GM23338 (cell line): ENCODE results near the gene EVC2. TPM values are rescaled to one million over a fixed set of nuclear protein-coding genes. Genes with fewer than 3 reads are reported as not detected.

ENCODE experiments used
- ATAC-seq: fragments of 200-7000 bp; cut with Tn5 transposase; 3 replicates; pipeline ENCODE4 v1.9.1; 2020
- DNase-seq: peaks from one replicate; pipeline ENCODE4 v3.0.0-alpha.2; 2015; ENCODE audit warnings: low spot score
- H2AFZ ChIP-seq: fragments of 200-600 bp; sonication (generic); 2 replicates; pipeline ENCODE4 v1.8.0; 2016; ENCODE audit warnings: antibody characterized with exemption, mild to moderate bottlenecking, moderate library complexity
- H3F3A ChIP-seq: fragments of 200-600 bp; sonication (generic); replicated peaks from 2 replicates; pipeline ENCODE4 v1.8.0; 2017; ENCODE audit warnings: antibody characterized with exemption, mixed run types, low read depth
- H3K27ac ChIP-seq: fragments of 200-600 bp; sonication (generic); 2 replicates; pipeline ENCODE4 v1.6.1; 2016; ENCODE audit warnings: low read depth
- H3K27me3 ChIP-seq: fragments of 200-600 bp; sonication (generic); 2 replicates; pipeline ENCODE4 v1.8.0; 2016; ENCODE audit warnings: mild to moderate bottlenecking, mixed run types, moderate library complexity; ENCODE audit not compliant: insufficient read depth
- H3K36me3 ChIP-seq: fragments of 200-600 bp; sonication (generic); 2 replicates; pipeline ENCODE4 v1.8.0; 2016; ENCODE audit warnings: mild to moderate bottlenecking; ENCODE audit not compliant: insufficient read depth
- H3K4me1 ChIP-seq: fragments of 200-600 bp; sonication (generic); 2 replicates; pipeline ENCODE4 v1.8.0; 2016; ENCODE audit warnings: mild to moderate bottlenecking, moderate library complexity; ENCODE audit not compliant: insufficient read depth
- H3K4me2 ChIP-seq: fragments of 200-600 bp; sonication (generic); 2 replicates; pipeline ENCODE4 v1.7.1; 2017; ENCODE audit warnings: mixed run types
- H3K4me3 ChIP-seq: fragments of 200-600 bp; sonication (generic); 2 replicates; pipeline ENCODE4 v1.6.1; 2016; ENCODE audit warnings: mixed run types
- H3K79me2 ChIP-seq: fragments of 200-600 bp; sonication (generic); replicated peaks from 2 replicates; pipeline ENCODE4 v1.8.0; 2017; ENCODE audit warnings: mild to moderate bottlenecking; ENCODE audit not compliant: insufficient read depth
- H3K9me2 ChIP-seq: fragments of 200-600 bp; sonication (generic); 2 replicates; pipeline ENCODE4 v1.8.0; 2017; ENCODE audit not compliant: insufficient read depth
- H4K20me1 ChIP-seq: fragments of 200-600 bp; sonication (generic); replicated peaks from 2 replicates; pipeline ENCODE4 v1.8.0; 2017; ENCODE audit warnings: mild to moderate bottlenecking; ENCODE audit not compliant: insufficient read depth
- H3K27ac Mint-ChIP-seq: 2 replicates; pipeline ENCODE4 v1.8.0; 2020; ENCODE audit warnings: inconsistent platforms, mild to moderate bottlenecking, moderate library complexity, mixed read lengths
- H3K27me3 Mint-ChIP-seq: 3 replicates; pipeline ENCODE4 v1.8.0; 2022; ENCODE audit warnings: low read depth, mild to moderate bottlenecking, moderate library complexity, mixed read lengths, inconsistent platforms; ENCODE audit not compliant: insufficient read depth, poor library complexity
- H3K36me3 Mint-ChIP-seq: 3 replicates; pipeline ENCODE4 v1.8.0; 2021; ENCODE audit warnings: low read depth, mild to moderate bottlenecking, inconsistent platforms, moderate library complexity, mixed read lengths
- H3K4me1 Mint-ChIP-seq: 3 replicates; pipeline ENCODE4 v1.8.0; 2020; ENCODE audit warnings: mild to moderate bottlenecking, inconsistent platforms, mixed read lengths
- H3K4me3 Mint-ChIP-seq: 3 replicates; pipeline ENCODE4 v1.8.0; 2021; ENCODE audit warnings: moderate library complexity, mild to moderate bottlenecking, inconsistent platforms, mixed read lengths
- H3K9me3 Mint-ChIP-seq: 3 replicates; pipeline ENCODE4 v1.8.0; 2020; ENCODE audit warnings: moderate library complexity, mild to moderate bottlenecking, inconsistent platforms, mixed read lengths
- CTCF ChIP-seq, 2 experiments: fragments of 200-600 bp in 1 of 2; sonication (generic) in 1 of 2; conservative IDR thresholded peaks; 2 replicates each; pipeline versions ENCODE4 v1.5.1 to v1.6.1; 2016 to 2017; ENCODE audit warnings: antibody characterized with exemption in 2 of 2, low read depth in 2 of 2, mild to moderate bottlenecking in 2 of 2, moderate library complexity in 1 of 2
- ETS1 ChIP-seq: IDR thresholded peaks from 2 replicates; pipeline ENCODE4 v1.6.1; 2016; ENCODE audit warnings: antibody characterized with exemption
- EZH2 ChIP-seq: fragments of 200-600 bp; sonication (generic); IDR thresholded peaks from one replicate; pipeline ENCODE4 v1.8.0; 2017; ENCODE audit warnings: antibody characterized with exemption, mild to moderate bottlenecking, low read depth; ENCODE audit not compliant: unreplicated experiment
- EZH2phosphoT487 ChIP-seq: fragments of 200-600 bp; sonication (generic); IDR thresholded peaks from one replicate; pipeline ENCODE4 v1.8.1; 2018; ENCODE audit warnings: antibody characterized with exemption; ENCODE audit not compliant: unreplicated experiment
- JUNB ChIP-seq: IDR thresholded peaks from one replicate; pipeline ENCODE4 v1.6.1; 2016; ENCODE audit warnings: antibody characterized with exemption; ENCODE audit not compliant: unreplicated experiment
- NANOG ChIP-seq: IDR thresholded peaks from 2 replicates; pipeline ENCODE4 v1.6.1; 2016; ENCODE audit warnings: antibody characterized with exemption, borderline replicate concordance
- POLR2AphosphoS5 ChIP-seq: IDR thresholded peaks from 2 replicates; pipeline ENCODE4 v1.6.1; 2016; ENCODE audit warnings: antibody characterized with exemption, low read depth
- REST ChIP-seq: IDR thresholded peaks from one replicate; pipeline ENCODE4 v1.6.1; 2018; ENCODE audit warnings: antibody characterized with exemption; ENCODE audit not compliant: unreplicated experiment
- STAT1 ChIP-seq: IDR thresholded peaks from one replicate; pipeline ENCODE4 v1.6.1; 2016; ENCODE audit warnings: antibody characterized with exemption; ENCODE audit not compliant: unreplicated experiment
- ZNF114 ChIP-seq: fragments of 250-450 bp; sonication (Bioruptor Pico); IDR thresholded peaks from 2 replicates; pipeline ENCODE4 v1.5.0; 2020; ENCODE audit warnings: mild to moderate bottlenecking, moderate library complexity
- ZNF331 ChIP-seq: fragments of 250-450 bp; sonication (Bioruptor Pico); IDR thresholded peaks from 2 replicates; pipeline ENCODE4 v1.5.0; 2020; ENCODE audit warnings: low read depth, mild to moderate bottlenecking, moderate library complexity
- ZNF462 ChIP-seq: fragments of 250-450 bp; sonication (Bioruptor Pico); IDR thresholded peaks from 2 replicates; pipeline ENCODE4 v1.5.0; 2020; ENCODE audit warnings: mild to moderate bottlenecking, moderate library complexity
- polyA plus RNA-seq: library from polyadenylated mRNA; unstranded; fragments of >200 nt; fragmentation: Nextera tagmentation; extraction: Ambion mirVana; gene quantifications from 2 replicates; pipeline ENCODE4 v1.2.1, GENCODE V29; 2016
- total RNA-seq: library from RNA; depleted of rRNA; stranded (reverse); fragments of >200 nt; shearing (Covaris generic); gene quantifications from 2 replicates; pipeline ENCODE4 v1.2.3, GENCODE V29; 2014

Gene EVC2
- total and polyA plus RNA-seq, 2 experiments from 2014 or later: 3.4 to 11.5 TPM

- TF ChIP-seq POLR2AphosphoS5 (no peak), ZNF331 (CRISPR knock-in tag) (no peak), ZNF114 (CRISPR knock-in tag) (no peak), ETS1 (no peak), EZH2 (no peak), EZH2phosphoT487 (no peak), NANOG (no peak), STAT1 (no peak), JUNB (no peak), REST (no peak), CTCF (conservative IDR thresholded peaks at IDR 0.05; ENCODE audit: low read depth in 2 of 2) (no peak)
Observed at GRCh38 chr4:5724377-5724776, 16.0 kb upstream of the EVC2 start (continued).

- DNase-seq: no peak
- Mint-ChIP-seq H3K9me3 (no peaks in the 10 kb centered on the region), H3K4me3 (no peak overlapping the region), H3K27me3 (no peaks in the 10 kb centered on the region), H3K36me3 (peaks cover 20% of the 10 kb centered on the region), H3K4me1 (peaks cover 14% of the 10 kb centered on the region), H3K27ac (no peak overlapping the region)
- Histone ChIP-seq H3K27me3 (no peaks in the 10 kb centered on the region), H3F3A (no peaks in the 10 kb centered on the region), H3K9me2 (no peaks in the 10 kb centered on the region), H3K4me2 (no peak overlapping the region), H3K79me2 (0 out of 2 replicates have a peak, but pooled peaks cover 6% of the 10 kb centered on the region), H4K20me1 (no peaks in the 10 kb centered on the region; the same call in none of the 2 replicates), H2AFZ (no peak overlapping the region), H3K36me3 (no peaks in the 10 kb centered on the region), H3K4me1 (no peaks in the 10 kb centered on the region), H3K4me3 (no peak overlapping the region), H3K27ac (no peak overlapping the region)
- ATAC-seq: no peak
- TF ChIP-seq EZH2phosphoT487: no peak
- TF ChIP-seq EZH2: no peak
- TF ChIP-seq ZNF331 (CRISPR knock-in tag): no peak
- TF ChIP-seq ZNF462 (CRISPR knock-in tag): no peak
- TF ChIP-seq ETS1: no peak
Observed at GRCh38 chr4:5722328-5722727, 14.0 kb upstream of the EVC2 start.
